Fibroblast of the aortic adventitia (primary cell): ENCODE measurements around the gene DAB2IP. TPM values are rescaled to one million over a fixed set of nuclear protein-coding genes. Genes with fewer than 3 reads are reported as not detected.

Source experiments
- DNase-seq: peaks from one replicate; pipeline ENCODE4 v3.0.0-alpha.2; 2010; ENCODE audit warnings: low read depth
- H3K4me3 ChIP-seq: 2 replicates; pipeline ENCODE4 v1.5.1; 2011; ENCODE audit warnings: low read depth, mild to moderate bottlenecking, control low read depth, low read length, moderate library complexity
- CTCF ChIP-seq: IDR thresholded peaks from 2 replicates; pipeline ENCODE4 v1.5.1; 2011; ENCODE audit warnings: mild to moderate bottlenecking, low read length, control low read depth, inconsistent platforms; ENCODE audit not compliant: insufficient read depth
- total RNA-seq: library from RNA; depleted of rRNA; stranded (reverse); fragments of >200 nt; gene quantifications from 2 replicates; pipeline ENCODE4 v1.2.3, GENCODE V29; 2012; ENCODE audit warnings: low replicate concordance

The DAB2IP gene
- total RNA-seq, 1 donor = 17.4 TPM

GRCh38 chr9:121706149-121706750 is 54.8 kb downstream of the DAB2IP start:
- no peak for TF ChIP-seq CTCF
- H3K4me3 ChIP-seq = no peak overlapping the region
- no peak for DNase-seq

- no peak for TF ChIP-seq CTCF
- no peak for DNase-seq
- H3K4me3 ChIP-seq = no peak overlapping the region
These were observed 56.3 kb downstream of the DAB2IP start for GRCh38 chr9:121707477-121708424.

GRCh38 chr9:121708768-121709488 is 57.5 kb downstream of the DAB2IP start:
- H3K4me3 ChIP-seq = no peak overlapping the region
- DNase-seq = no peak
- no peak for TF ChIP-seq CTCF

- no peak for TF ChIP-seq CTCF
- no peak for DNase-seq
- H3K4me3 ChIP-seq = no peak overlapping the region
These were observed 58.4 kb downstream of the DAB2IP start for GRCh38 chr9:121709798-121710197.

GRCh38 chr9:121711281-121711680 is 59.8 kb downstream of the DAB2IP start:
- no peak overlapping the region for H3K4me3 ChIP-seq
- no peak for DNase-seq
- TF ChIP-seq CTCF = no peak

- H3K4me3 ChIP-seq = no peak overlapping the region
- no peak for TF ChIP-seq CTCF
These were observed 60.4 kb downstream of the DAB2IP start for GRCh38 chr9:121711797-121712196.

More at GRCh38 chr9:121711797-121712196, 60.4 kb downstream of the DAB2IP start:
- DNase-seq = no peak
